GM19395 (cell line): ENCODE data around the gene CASKIN2.

Experiments
- ATAC-seq: cut with Tn5 transposase; IDR thresholded peaks from one replicate; pipeline ENCODE4 v1.9.1; 2021; ENCODE audit warnings: mild to moderate bottlenecking, moderate library complexity; ENCODE audit not compliant: unreplicated experiment

CASKIN2 gene

GRCh38 chr17:75549246-75550138, 34.2 kb upstream of the CASKIN2 start:
- no peak for ATAC-seq

GRCh38 chr17:75548813-75549212, 33.5 kb upstream of the CASKIN2 start:
- ATAC-seq, result no peak

- no peak for ATAC-seq
Measured at GRCh38 chr17:75547091-75547490, 31.8 kb upstream of the CASKIN2 start.

GRCh38 chr17:75546181-75546580, 30.8 kb upstream of the CASKIN2 start:
- no peak for ATAC-seq

GRCh38 chr17:75544250-75544649, 28.9 kb upstream of the CASKIN2 start:
- no peak for ATAC-seq

GRCh38 chr17:75542728-75543336, 27.5 kb upstream of the CASKIN2 start:
- ATAC-seq, result no peak

- no peak for ATAC-seq
Measured at GRCh38 chr17:75542229-75542628, 26.9 kb upstream of the CASKIN2 start.

- ATAC-seq, result no peak
Measured at GRCh38 chr17:75540923-75541503, 25.7 kb upstream of the CASKIN2 start.

GRCh38 chr17:75539967-75540729, 24.8 kb upstream of the CASKIN2 start:
- no peak for ATAC-seq

GRCh38 chr17:75536366-75536765, 21.0 kb upstream of the CASKIN2 start:
- no peak for ATAC-seq

- ATAC-seq, result no peak
Measured at GRCh38 chr17:75535871-75536270, 20.5 kb upstream of the CASKIN2 start.

- ATAC-seq, result no peak
Measured at GRCh38 chr17:75535119-75535537, 19.8 kb upstream of the CASKIN2 start.

- ATAC-seq, result no peak
Measured at GRCh38 chr17:75531721-75532072, 16.4 kb upstream of the CASKIN2 start.

- ATAC-seq, result no peak
Measured at GRCh38 chr17:75530837-75531720, 15.7 kb upstream of the CASKIN2 start.

- ATAC-seq, result no peak
Measured at GRCh38 chr17:75526555-75527270, 11.4 kb upstream of the CASKIN2 start.

GRCh38 chr17:75525806-75526554, 10.6 kb upstream of the CASKIN2 start:
- peak; percentile 23 for ATAC-seq

- peak; percentile 81 for ATAC-seq
Measured at GRCh38 chr17:75524970-75525805, 9.9 kb upstream of the CASKIN2 start, which contains the start of gene LLGL2. LLGL2 (plus strand) TSS chr17:75525697; CDS start chr17:75543427, 17,730 bp downstream.
